ENCODE results near the gene TAAR1.
"Not testable (repeated sequence)": the region's sequence is repeated elsewhere in the genome, so short reads cannot be mapped to it uniquely, and the experiment has no call there.

TAAR1 gene

GRCh38 chr6:132651062-132651461 lies 7.9 kb downstream of the TAAR1 start:
- no peak for DNase-seq

GRCh38 chr6:132650429-132650828 lies 8.6 kb downstream of the TAAR1 start:
- no peak for DNase-seq

- no peak for DNase-seq
These were observed 10.2 kb downstream of the TAAR1 start for GRCh38 chr6:132648828-132649227.

GRCh38 chr6:132648356-132648755 lies 10.6 kb downstream of the TAAR1 start:
- peak; percentile 9 for DNase-seq

GRCh38 chr6:132643547-132643946 lies 15.4 kb downstream of the TAAR1 start:
- DNase-seq = peak; percentile 78

GRCh38 chr6:132637135-132637534 lies 21.8 kb downstream of the TAAR1 start:
- DNase-seq = not testable (repeated sequence)

GRCh38 chr6:132635906-132636305 lies 23.1 kb downstream of the TAAR1 start:
- not testable (repeated sequence) for DNase-seq

- DNase-seq = not testable (repeated sequence)
These were observed 23.7 kb downstream of the TAAR1 start for GRCh38 chr6:132635288-132635687.

- no peak for DNase-seq
These were observed 24.2 kb downstream of the TAAR1 start for GRCh38 chr6:132634796-132635195.

- DNase-seq = no peak
These were observed 25.6 kb downstream of the TAAR1 start for GRCh38 chr6:132633362-132633761.

GRCh38 chr6:132624175-132624574 lies 34.8 kb downstream of the TAAR1 start, which contains the start of gene TAAR2:
TAAR2 (minus strand) TSS chr6:132624275; CDS start chr6:132624275, 0 bp downstream.
- no peak for DNase-seq

- DNase-seq = no peak
These were observed 35.7 kb downstream of the TAAR1 start for GRCh38 chr6:132623106-132623845.

- no peak for DNase-seq
These were observed 42.3 kb downstream of the TAAR1 start for GRCh38 chr6:132616677-132617076.

GRCh38 chr6:132614554-132614953 lies 44.4 kb downstream of the TAAR1 start:
- DNase-seq = no peak

- no peak for DNase-seq
These were observed 46.4 kb downstream of the TAAR1 start for GRCh38 chr6:132612449-132613108.

GRCh38 chr6:132611616-132612015 lies 47.4 kb downstream of the TAAR1 start:
- no peak for DNase-seq

GRCh38 chr6:132607544-132608233 lies 51.3 kb downstream of the TAAR1 start:
- DNase-seq = no peak

- DNase-seq = no peak
These were observed 54.3 kb downstream of the TAAR1 start for GRCh38 chr6:132604635-132605152.

- not testable (repeated sequence) for DNase-seq
These were observed 58.1 kb downstream of the TAAR1 start for GRCh38 chr6:132600900-132601299.

GRCh38 chr6:132598473-132598872 lies 60.5 kb downstream of the TAAR1 start:
- DNase-seq = peak; percentile 10

- DNase-seq = no peak
These were observed 62.8 kb downstream of the TAAR1 start for GRCh38 chr6:132596201-132596600.
